Ureter (tissue), 1 donor: ENCODE measurements around the gene KNDC1. TPM values are rescaled to one million over a fixed set of nuclear protein-coding genes. Genes with fewer than 3 reads are reported as not detected.
"Not testable (repeated sequence)": the region's sequence is repeated elsewhere in the genome, so short reads cannot be mapped to it uniquely, and the experiment has no call there.

Source experiments
- DNase-seq: peaks from one replicate; pipeline ENCODE4 v3.0.0-alpha.2; 2020; ENCODE audit warnings: low spot score
- total RNA-seq: library from RNA; stranded (reverse); gene quantifications from one replicate; pipeline ENCODE4 v1.2.4, GENCODE V29; 2023
- donor health status: DM: yes; HTN: yes; CAD: no.

The KNDC1 gene
- total RNA-seq, 1 donor from 2014 or later: 2.2 TPM

DNA sequence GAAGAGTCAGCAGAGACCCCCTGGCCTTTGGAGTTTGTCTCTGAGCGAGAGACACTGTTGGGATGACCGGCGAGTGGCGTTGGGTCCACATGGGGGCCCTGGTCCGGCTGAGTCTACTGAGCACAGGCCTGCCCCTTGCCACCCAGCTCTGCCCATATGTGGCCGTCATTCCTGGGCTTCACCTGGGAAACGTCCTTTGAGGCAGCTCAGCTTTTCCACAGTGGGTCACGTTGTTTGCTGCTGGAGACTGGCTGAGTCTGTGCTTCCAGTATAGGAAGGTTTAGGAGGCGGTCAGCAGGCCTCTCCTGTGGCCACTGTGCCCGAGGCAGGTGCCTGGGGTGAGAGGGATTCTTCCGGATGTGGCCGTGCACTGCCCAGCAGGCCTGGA is 99.6 kb downstream of the KNDC1 start:
- DNase-seq: no peak

DNA sequence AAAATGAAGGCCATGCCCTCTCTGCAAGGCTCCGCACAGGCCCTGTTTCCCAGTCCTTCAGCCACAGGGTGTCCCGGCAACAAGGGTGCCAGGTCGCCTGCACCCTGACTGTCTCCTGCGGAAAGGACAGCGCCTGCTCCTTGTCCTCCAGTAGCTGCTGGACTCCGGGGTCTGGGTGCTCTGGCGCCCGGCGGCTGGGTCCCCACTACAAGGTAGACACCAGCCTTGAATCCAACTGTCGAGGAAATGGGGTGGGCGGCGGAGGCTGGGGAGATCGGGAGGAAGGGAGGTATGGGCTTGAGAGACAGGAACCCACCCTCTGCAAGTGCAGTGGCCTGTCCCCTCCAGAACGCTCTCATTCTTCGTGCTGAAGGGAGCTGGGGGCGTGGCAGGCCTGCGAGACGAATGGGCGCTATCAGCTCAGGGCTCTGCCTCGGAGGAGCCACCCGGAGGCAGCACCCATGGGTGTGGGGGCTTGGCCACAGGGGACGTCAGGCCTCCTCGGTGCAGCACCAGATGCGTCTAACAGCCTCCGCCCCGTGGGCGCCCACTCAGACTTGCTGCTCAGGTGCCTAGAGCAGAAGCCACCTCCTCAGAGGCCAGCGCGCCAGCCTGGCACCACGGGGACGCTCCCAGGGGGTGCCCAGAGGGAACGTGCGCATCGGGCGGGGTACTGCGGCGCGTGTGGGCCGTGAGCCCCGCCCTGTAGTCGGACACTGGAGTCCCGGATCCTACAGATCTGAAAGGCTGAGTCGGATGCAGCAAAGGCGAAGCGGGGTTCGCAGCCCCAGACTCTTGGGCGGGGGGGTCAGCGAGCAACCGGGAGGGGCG is 101.1 kb downstream of the KNDC1 start:
- DNase-seq: peak; percentile 66

DNA sequence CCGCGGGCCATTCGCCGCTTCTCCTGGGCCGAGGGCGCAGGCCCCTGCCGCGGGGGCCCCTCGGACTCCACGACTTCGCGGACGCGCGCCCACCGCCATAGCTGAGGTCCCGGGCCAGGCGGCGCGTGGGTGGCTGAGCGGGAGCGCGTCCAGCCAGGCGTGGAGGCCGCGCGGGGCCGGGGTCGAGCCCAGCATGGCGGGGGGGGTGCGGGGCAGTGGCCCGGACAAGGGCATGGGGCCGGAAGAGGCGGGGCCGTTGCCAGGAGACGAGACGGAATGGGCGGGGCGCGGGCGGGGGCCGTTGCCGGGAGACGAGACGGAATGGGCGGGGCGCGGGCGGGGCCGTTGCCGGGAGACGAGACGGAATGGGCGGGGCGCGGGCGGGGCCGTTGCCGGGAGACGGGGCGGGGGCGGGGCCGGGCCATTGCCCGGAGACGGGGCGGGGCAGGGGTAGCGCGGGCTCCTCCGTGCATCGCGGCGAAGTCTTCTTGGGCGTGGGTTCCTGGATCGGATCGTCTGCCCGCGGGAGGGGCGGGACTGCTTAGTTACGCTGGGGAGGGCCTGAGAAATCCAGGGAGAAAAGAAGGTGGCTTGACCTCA is 101.8 kb downstream of the KNDC1 start:
- peak; percentile 92 for DNase-seq

DNA sequence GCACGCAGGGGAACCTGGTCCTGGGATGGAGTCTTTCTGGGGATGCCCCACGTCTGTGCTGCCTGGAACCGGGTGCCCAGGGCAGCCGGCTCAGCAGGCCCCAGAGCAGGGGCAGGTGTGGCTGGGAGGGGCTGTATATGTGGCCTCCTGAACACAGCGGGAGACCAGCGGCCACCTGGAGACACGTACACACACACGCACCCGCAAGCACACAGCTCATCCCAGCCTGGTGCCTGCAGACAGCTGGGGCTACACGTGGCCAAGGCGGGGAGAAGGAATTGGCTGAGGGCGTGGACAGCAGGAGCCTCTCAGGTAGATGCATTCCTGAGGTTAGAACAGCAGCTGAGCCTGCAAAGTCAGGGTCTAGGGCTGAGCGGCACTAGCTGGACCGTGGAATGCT is 102.7 kb downstream of the KNDC1 start:
- DNase-seq: no peak

DNA sequence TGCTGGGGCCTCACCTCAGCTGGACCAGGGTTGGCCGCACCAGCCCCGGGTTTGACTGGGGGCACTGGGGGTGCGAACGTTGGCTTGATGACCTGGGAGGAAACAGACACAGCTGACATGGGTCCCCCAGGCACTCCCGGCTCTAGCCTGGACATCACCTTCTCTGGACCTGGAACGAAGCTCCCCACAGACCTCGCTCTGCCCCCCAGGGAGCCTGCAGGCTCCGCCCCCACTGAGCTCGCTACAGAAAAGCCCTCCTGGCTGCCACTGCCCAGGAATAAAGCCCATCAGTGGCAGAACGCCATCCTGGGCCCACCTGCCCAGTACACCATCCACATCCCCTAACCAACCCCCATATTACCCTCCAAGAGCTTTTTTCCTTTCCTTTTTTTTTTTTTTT is 103.7 kb downstream of the KNDC1 start:
- DNase-seq: no peak

DNA sequence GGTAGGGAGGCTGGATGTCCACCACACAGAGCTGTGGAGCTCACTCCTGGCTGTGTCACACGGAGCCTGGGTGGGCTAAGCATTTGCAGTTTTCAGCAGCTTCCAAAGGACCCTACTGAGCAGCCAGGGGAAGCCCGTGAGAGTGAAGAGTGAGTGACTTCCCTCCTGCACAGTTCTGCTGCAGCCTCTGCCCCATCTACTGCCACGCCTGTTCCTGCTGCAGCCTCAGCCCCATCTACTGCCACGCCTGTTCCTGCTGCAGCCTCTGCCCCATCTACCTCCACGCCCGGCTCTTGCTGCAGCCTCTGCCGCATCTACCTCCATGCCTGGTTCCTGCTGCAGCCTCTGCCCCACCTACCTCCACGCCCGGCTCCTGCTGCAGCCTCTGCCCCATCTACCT is 104.4 kb downstream of the KNDC1 start:
- DNase-seq: peak; percentile 61

DNA sequence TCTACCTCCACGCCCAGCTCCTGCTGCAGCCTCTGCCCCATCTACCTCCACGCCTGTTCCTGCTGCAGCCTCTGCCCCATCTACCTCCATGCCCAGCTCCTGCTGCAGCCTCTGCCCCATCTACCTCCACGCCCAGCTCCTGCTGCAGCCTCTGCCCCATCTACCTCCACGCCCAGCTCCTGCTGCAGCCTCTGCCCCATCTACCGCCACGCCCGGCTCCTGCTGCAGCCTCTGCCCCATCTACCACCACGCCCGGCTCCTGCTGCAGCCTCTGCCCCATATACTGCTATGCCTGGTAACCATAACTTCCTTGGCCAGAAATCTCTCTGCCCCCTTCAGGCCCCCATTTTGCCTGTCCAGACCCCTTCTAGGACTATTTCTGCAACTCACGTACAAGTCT is 105.0 kb downstream of the KNDC1 start:
- not testable (repeated sequence) for DNase-seq

DNA sequence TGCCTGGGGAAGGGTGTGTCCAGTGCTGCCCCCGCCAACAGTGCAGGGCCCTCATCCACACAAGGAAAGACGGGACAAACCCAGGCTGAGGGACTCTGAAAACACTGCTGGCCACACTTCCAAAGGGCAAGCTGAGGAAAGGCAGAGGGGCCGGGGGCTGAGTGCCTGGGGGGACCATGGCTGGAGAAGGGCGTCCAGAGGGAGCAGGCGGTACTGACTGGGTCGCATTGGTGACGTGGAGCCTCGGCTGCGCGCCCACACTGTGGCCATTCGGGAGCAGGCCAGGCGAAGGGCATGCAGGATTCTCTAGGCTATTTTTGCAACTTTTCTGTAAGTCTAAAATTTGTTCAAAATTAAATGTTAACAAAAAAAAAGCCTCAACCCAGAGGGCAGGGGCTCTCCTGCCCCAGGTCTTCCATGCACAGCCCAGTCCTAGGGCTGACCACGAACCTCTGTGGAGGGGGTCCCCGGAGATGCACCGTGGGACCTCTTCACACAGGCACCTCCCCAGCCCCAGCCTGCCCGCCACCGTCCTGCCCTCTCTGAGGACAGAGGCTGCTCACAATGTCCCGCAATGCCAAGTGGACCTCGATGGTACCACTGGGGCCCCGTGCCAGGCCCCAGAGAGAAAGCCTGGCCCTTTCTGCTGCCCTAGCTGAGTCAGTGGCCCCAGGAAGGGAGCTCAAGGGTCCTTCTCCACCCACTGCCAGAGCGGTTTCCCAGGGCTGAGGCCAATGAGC is 106.2 kb downstream of the KNDC1 start:
- DNase-seq: no peak

DNA sequence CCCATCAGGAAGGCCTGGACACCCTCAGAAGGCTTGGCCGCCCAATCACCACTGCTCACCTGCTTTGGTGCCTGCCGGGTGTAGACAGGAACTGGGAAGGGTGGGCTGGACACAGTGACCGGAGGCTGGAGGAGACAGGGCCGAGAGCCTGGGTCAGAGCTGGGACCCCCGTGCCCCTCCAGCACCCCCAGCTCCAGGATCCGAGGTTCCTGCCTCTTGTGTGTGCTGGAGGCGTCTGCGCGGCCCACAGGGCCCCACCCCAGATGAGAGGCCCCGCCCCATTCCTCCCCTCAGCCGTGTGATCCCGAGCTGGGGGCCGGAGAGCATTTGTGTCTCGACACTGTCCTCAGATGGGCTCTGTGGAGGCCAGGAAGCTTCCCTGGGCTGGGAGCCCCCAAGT is 107.3 kb downstream of the KNDC1 start:
- no peak for DNase-seq

DNA sequence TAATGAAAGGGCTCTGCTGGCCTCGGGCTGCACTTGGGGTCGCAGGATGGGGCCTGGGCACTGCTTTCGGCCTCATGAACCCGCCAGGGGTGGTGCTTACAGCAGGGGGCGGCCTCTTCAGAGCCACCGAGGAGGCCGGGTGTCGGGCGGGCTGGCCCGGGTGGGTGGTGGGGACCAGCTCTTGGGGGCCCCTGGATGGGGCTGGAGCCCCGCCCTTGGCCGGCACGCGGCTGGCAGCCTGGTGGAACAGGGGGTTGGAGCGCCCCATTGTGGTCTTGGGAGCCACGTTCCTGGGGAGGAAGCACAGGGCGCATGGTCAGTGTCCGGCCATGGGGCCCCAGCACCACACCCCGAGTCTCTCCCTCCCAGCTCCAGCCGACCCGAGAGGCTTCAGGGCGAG is 107.8 kb downstream of the KNDC1 start:
- no peak for DNase-seq

DNA sequence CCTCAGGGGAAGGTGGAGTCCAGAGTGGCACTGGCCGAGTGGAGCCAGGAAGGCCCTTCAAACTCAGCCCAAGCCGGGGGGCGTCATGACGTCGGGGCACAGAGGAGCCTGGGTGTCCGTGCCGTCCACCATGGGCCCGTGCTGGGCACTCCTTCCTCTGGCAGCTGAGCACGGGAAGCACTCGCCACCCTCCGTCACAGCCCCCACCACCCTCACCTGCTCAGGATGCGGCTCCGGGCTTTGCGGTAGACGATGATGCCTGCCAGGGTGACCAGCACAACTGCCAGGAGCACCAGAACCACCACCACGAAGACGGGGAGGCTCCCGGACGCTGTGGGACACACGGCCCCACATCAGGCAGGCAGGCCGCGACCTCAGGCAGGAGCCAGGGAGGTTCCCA is 108.5 kb downstream of the KNDC1 start:
- no peak for DNase-seq

DNA sequence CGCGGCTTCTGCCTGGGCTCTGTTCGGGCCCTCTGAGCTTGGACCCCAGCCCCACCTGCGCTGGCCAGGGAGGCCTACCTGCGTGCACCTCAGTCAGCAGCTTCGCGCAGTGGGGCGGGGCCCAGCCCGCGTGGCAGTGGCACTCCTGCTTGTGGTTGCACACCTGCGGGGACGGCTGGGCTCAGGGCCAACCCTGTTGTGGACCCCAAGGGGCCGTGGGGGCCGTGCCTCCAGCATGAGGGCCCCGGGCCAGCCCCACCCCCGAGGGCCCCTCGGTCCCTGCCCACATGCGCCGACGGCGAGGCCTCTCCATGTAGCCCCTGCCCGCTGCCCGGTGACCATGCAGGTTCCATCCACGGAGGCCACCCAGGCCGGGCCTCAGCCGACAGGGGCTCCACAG is 109.3 kb downstream of the KNDC1 start:
- no peak for DNase-seq

DNA sequence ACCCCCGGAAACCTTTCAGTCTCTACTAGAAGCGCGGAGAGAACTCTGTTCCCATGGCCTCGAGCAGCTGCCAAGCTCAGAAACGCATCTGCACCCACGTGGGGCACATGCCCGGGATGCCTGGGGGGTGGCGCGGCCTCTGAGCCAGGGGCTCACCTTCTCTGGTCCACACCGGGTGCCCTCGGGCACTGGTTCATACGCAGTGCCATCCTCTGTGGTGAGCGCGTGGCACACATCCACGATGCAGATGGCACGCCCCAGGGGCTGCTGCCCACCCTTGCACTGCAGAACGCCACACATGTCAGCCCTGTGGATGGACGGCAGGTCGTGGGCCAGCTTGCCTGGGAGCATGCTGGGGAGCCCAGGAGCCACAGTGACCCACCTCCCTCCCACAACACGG is 110.2 kb downstream of the KNDC1 start:
- DNase-seq: no peak

DNA sequence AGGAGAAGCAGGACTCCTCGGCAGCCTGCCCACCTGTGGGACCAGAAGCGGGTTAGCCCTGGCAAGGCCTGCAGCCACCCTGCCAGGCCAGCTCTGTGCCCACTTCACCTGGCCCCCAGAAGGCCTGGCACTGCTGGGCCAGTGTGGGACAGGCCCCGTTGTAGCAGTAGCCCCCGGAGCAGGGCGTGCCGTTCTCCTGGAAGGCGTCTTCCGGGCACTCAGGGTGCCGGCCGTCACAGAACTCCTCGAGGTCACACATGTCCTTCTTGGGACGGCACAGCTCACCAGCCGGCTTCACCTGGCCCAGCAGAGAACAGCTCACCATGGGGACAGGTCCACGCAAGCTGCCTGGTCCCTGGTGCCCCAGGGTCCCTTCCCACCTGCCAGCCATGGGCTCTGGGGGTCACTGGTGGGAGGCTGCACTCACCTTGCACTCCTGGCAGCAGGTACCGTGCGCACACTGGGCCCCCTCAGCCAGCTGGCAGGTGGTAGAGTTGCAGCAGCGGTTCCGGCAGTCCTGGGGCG is 110.8 kb downstream of the KNDC1 start:
- no peak for DNase-seq

DNA sequence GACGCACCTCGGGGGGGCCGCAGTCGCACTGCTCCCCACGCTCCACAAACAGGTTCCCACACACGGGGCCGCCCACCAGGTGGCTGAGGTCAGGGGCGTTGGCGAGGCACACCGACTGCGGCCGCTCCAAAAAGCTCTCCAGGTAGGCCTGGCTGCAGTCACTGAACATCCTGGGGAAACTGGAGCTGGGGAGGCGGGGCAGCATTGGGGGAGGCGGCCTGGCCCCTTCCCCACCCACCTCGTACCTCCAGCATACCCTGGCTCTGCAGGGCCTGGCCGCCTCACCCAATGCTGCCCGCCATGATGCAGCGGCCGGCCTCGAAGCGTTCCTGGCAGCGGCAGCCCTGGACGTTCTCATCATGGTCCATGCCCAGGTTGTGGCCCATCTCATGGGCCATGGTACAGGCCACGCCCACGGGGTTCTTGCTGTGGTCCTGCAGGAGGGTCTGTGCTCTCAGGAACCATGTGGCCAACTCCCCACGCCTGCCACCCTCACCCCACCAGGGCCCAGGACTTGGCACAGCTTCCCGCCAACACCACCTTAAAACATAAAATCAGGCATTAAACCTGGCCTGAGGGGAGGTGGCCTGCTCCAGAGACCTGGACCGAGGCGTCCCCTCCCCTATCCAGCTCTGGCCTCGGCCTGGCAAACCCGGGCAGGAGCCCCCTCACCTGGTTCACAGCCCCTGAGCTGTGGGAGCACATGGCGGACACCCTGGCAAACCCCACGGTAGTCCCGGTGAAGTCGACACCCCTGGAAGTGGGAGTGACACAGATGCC is 111.7 kb downstream of the KNDC1 start:
- DNase-seq: no peak

DNA sequence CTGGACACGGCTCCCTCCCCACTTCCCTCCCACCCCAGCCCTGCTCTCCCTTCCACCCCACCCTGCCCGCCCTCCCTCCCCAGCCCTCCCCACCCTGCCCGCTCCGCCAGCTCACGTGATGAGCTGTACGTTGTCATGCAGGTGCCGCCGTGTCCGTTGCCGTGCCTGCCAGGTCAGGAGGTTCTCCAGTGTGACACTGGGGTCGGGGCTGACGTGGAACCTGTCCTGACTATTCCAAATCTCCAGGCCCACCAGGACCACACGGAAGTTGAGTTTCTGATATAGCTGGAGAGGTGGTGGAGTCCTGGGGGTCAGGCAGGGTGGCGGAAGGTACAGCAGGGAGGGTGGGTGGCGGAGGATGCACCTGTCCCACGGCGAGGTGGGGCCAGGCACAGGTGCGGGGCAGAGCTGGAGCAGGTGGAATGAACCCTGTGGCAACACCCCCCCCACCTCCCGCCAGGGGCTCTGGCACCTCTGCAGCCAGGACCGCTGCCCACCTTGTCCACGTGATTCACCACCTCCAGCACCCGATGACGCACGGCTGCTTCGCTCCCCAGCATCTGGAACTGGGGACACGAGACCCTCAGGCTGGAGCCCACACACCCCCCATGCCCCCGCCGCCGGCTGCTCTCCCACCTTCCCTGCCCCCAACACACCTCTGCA is 112.4 kb downstream of the KNDC1 start:
- DNase-seq: no peak

DNA sequence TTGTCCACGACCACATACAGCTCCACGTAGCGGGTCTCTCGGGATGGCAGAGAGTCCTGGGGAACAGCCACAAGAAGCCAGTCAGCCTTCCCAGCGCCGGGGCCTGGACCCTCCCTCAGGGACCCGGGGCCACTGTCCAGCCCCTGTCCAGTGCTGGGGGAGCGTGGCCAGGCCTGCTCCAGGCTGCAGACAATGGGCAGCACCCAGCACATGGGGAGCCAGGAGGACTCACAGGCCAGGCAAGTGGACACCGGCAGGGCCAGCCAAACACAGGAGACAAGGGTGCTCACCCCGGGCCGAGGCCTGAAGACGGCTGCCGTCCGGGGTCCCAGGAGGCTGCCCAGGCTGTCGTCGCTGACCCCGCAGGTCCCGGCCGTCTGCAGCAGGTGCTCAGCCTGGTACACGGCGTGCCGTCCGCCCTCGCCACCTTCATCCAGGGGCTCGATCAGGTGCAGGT is 113.0 kb downstream of the KNDC1 start:
- DNase-seq: no peak

DNA sequence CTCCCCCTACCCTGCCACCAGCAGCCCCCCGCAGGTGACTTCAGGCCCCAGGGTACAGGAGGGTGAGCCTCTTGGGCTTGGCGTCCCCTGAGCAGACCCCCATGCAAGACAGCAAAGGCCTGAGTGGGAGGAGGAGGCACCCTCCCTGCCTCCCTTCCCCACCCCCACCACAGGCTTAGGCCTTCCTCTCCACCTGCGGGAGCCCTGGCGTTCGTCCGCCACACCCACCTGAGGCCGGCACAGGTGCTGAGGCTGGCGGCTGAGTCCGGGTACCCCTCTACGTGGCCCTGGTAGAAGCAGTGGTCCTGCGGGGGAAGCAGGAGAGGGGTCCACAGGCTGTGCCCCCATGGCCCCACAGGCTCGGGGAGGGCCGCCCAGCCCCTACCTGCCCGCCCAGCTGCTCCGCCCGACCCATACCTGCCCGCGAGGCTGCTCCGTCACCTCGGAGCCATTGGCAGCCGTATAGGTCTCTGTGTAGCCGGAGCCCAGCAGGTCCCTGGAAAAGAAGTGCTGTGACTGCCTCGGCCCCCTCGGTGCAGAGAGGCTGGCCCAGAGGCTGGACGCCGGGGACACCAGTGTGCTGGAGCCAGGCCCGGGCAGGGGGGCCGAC is 113.6 kb downstream of the KNDC1 start:
- DNase-seq: no peak

DNA sequence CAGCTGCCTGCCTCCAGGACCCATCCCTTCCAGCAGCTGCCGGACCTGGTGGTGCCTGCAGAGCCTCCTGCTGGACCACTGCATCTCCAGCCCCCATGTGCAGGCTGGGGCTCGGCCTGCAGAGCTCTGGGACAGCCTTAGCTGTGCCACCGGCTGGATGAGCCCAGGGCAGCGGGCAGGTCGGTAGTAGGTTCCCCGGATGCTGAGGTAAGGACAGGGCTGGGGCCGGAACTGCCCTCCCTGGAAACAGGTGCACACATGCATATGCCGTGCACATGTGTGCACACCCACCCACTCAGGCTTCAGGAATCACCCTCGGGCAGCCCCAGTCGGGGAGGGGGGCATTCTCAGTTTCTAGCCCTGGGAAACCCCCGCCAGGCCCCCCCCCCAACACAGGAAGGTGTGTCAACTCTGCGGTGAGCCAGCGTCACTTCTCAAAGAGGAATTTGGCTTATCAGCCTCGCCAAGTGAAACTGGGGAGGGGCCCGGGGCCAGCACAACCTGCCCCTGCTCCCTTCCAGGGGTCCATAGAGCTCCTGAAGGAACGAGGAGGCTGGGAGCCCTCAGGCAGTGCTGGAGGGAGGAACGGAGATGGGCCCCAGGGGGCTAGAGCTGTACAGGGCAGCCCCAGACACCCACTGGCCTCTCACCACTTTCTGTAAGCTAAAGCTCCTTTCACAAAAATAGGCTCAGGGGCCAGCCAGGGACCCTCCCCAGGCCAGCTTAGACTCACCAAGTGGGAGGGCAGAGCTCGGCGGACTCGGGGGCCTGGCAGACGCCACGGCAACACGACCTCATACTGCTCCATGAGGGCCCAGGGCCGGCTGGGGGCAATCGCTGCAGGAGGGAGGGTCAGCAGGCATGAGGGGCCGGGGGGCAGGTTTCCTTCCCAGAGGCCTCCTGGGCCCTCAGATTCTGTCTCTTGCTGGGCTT is 115.0 kb downstream of the KNDC1 start:
- peak; percentile 58 for DNase-seq

DNA sequence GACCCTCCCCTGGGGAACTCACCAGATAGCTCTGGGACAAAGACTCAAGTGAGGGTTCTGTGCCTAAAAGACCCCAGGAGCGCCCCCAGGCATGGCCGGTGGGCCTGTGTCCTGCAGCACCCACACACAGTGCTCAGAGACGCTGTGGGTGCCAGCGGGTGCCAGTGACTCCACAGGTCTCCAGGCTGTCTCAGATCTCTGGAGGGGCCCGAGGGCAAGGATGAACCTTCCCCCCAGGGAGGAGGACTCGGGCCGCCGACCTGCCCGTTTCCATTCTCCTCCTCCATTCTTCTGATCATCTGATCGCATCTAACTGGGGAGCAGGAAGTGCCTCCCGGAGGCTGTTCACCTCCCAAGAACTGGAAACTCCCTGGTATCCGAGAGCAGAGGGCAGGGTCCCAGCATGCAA is 115.7 kb downstream of the KNDC1 start:
- no peak for DNase-seq
